Activated T-helper 2 cell treated with anti-CD3 and anti-CD28 coated beads, Interferon-gamma antibody, Interleukin-2, Interleukin-4, amounts not matched to agents 10 μg/mL and 5 μg/mL and 100 μg/mL, durations not matched to agents 14 hours and 24 hours and 36 hours (primary cell): Measurements from ENCODE around the gene ABHD17A. TPM values are rescaled to one million over a fixed set of nuclear protein-coding genes. Genes with fewer than 3 reads are reported as not detected.
"Not testable (repeated sequence)": the region's sequence is repeated elsewhere in the genome, so short reads cannot be mapped to it uniquely, and the experiment has no call there.

ENCODE experiments used
- DNase-seq: peaks from one replicate; pipeline ENCODE4 v3.0.0; 2021; ENCODE audit warnings: low spot score
- H3K27ac Mint-ChIP-seq: one replicate; pipeline ENCODE4 v1.8.0; 2021; ENCODE audit warnings: mixed read lengths
- H3K27me3 Mint-ChIP-seq: one replicate; pipeline ENCODE4 v1.8.0; 2021; ENCODE audit warnings: low read depth, mixed read lengths
- H3K36me3 Mint-ChIP-seq: one replicate; pipeline ENCODE4 v1.8.0; 2021; ENCODE audit warnings: low read depth, mixed read lengths
- H3K4me1 Mint-ChIP-seq: one replicate; pipeline ENCODE4 v1.8.0; 2021; ENCODE audit warnings: low read depth, mixed read lengths
- H3K4me3 Mint-ChIP-seq: one replicate; pipeline ENCODE4 v1.8.0; 2021; ENCODE audit warnings: low read depth, mild to moderate bottlenecking, moderate library complexity, mixed read lengths
- H3K9me3 Mint-ChIP-seq: one replicate; pipeline ENCODE4 v1.8.0; 2021; ENCODE audit warnings: mixed read lengths
- intact Hi-C: fragments of 100-400 bp; cut with micrococcal nuclease; formaldehyde crosslinking; loops from one replicate; pipeline ENCODE4 v1.15.1; 2023
- total RNA-seq: library from RNA; stranded (reverse); gene quantifications from 2 replicates; pipeline ENCODE4 v1.2.3, GENCODE V29; 2022

ABHD17A gene
- total RNA-seq: 100 and 102 TPM in 2 replicates

- Mint-ChIP-seq H3K36me3 (peaks cover 16% of the 10 kb centered on the region), H3K27ac (peak within 1 kb of the TSS; percentile 96), H3K4me1 (peaks cover 27% of the 10 kb centered on the region), H3K4me3 (peak within 1 kb of the TSS; percentile 99)
- not testable (repeated sequence) for H3K9me3 Mint-ChIP-seq, H3K27me3 Mint-ChIP-seq
- intact Hi-C loops: loop anchor here (1.0 kb wide), 1 partner anchor 20 kb away; the partner anchor contains the start of genes ADAT3 and SCAMP4
- peak; percentile 90 for DNase-seq
These were observed at the start of gene ABHD17A for GRCh38 chr19:1885398-1886119. ABHD17A (minus strand) TSS chr19:1885496; CDS start chr19:1881566, 3,930 bp downstream.

- peaks cover 27% of the 10 kb centered on the region for H3K36me3 Mint-ChIP-seq
- intact Hi-C loops: no loop called here
- no peaks in the 10 kb centered on the region for H3K27me3 Mint-ChIP-seq
These were observed 48.6 kb upstream of the ABHD17A start for GRCh38 chr19:1933942-1934341.

GRCh38 chr19:1933244-1933643 lies 47.9 kb upstream of the ABHD17A start:
- intact Hi-C loops: no loop called here
- DNase-seq: no peak
- H3K27me3 Mint-ChIP-seq: no peaks in the 10 kb centered on the region
- H3K27ac Mint-ChIP-seq: no peak overlapping the region
- peaks cover 9% of the 10 kb centered on the region for H3K9me3 Mint-ChIP-seq
- peaks cover 7% of the 10 kb centered on the region for H3K4me1 Mint-ChIP-seq
- H3K4me3 Mint-ChIP-seq: no peak overlapping the region
- H3K36me3 Mint-ChIP-seq: peaks cover 27% of the 10 kb centered on the region

More at GRCh38 chr19:1933942-1934341, 48.6 kb upstream of the ABHD17A start:
- H3K27ac Mint-ChIP-seq: no peak overlapping the region
- peaks cover 7% of the 10 kb centered on the region for H3K4me1 Mint-ChIP-seq
- H3K9me3 Mint-ChIP-seq: peaks cover 9% of the 10 kb centered on the region
- DNase-seq: no peak
- H3K4me3 Mint-ChIP-seq: no peak overlapping the region

- no peak overlapping the region for H3K4me3 Mint-ChIP-seq
- no peak for DNase-seq
- no peaks in the 10 kb centered on the region for H3K27me3 Mint-ChIP-seq
- intact Hi-C loops: no loop called here
- H3K36me3 Mint-ChIP-seq: peaks cover 33% of the 10 kb centered on the region
- peaks cover 9% of the 10 kb centered on the region for H3K9me3 Mint-ChIP-seq
- no peak overlapping the region for H3K27ac Mint-ChIP-seq
- H3K4me1 Mint-ChIP-seq: peaks cover 13% of the 10 kb centered on the region
These were observed 47.1 kb upstream of the ABHD17A start for GRCh38 chr19:1932395-1932794.

GRCh38 chr19:1931445-1931844 lies 46.1 kb upstream of the ABHD17A start:
- H3K4me1 Mint-ChIP-seq: peaks cover 13% of the 10 kb centered on the region
- H3K27ac Mint-ChIP-seq: no peak overlapping the region
- no peaks in the 10 kb centered on the region for H3K27me3 Mint-ChIP-seq
- H3K9me3 Mint-ChIP-seq: peaks cover 9% of the 10 kb centered on the region
- H3K36me3 Mint-ChIP-seq: peaks cover 29% of the 10 kb centered on the region
- H3K4me3 Mint-ChIP-seq: no peak overlapping the region
- intact Hi-C loops: no loop called here
- DNase-seq: no peak

- Mint-ChIP-seq H3K4me3 (peak overlapping the region; percentile 75), H3K27me3 (no peaks in the 10 kb centered on the region), H3K27ac (no peak overlapping the region), H3K9me3 (peaks cover 9% of the 10 kb centered on the region), H3K36me3 (peaks cover 22% of the 10 kb centered on the region), H3K4me1 (peaks cover 10% of the 10 kb centered on the region)
- intact Hi-C loops: loop anchor here (1.0 kb wide), 1 partner anchor 24 kb away; the partner anchor contains the start of genes ADAT3 and SCAMP4
- DNase-seq: peak; percentile 71
These were observed 43.9 kb upstream of the ABHD17A start for GRCh38 chr19:1929021-1929742.

- Mint-ChIP-seq H3K27ac (no peak overlapping the region), H3K9me3 (no peaks in the 10 kb centered on the region), H3K36me3 (peaks cover 19% of the 10 kb centered on the region), H3K27me3 (no peaks in the 10 kb centered on the region), H3K4me3 (no peak overlapping the region), H3K4me1 (peaks cover 20% of the 10 kb centered on the region)
- DNase-seq: no peak
- intact Hi-C loops: no loop called here
These were observed 40.2 kb upstream of the ABHD17A start for GRCh38 chr19:1925544-1925943.

- no peaks in the 10 kb centered on the region for H3K27me3 Mint-ChIP-seq
- no peak overlapping the region for H3K27ac Mint-ChIP-seq
- no peak for DNase-seq
- H3K9me3 Mint-ChIP-seq: no peaks in the 10 kb centered on the region
- peaks cover 19% of the 10 kb centered on the region for H3K4me1 Mint-ChIP-seq
- peaks cover 19% of the 10 kb centered on the region for H3K36me3 Mint-ChIP-seq
- no peak overlapping the region for H3K4me3 Mint-ChIP-seq
- intact Hi-C loops: no loop called here
These were observed 39.1 kb upstream of the ABHD17A start for GRCh38 chr19:1924320-1924961.

- Mint-ChIP-seq H3K4me1 (peaks cover 18% of the 10 kb centered on the region), H3K36me3 (peaks cover 19% of the 10 kb centered on the region), H3K27me3 (no peaks in the 10 kb centered on the region), H3K4me3 (no peak overlapping the region), H3K9me3 (no peaks in the 10 kb centered on the region), H3K27ac (peak overlapping the region; percentile 33)
- DNase-seq: peak; percentile 43
- intact Hi-C loops: no loop called here
These were observed 38.0 kb upstream of the ABHD17A start for GRCh38 chr19:1923319-1923718.

GRCh38 chr19:1922803-1923202 lies 37.5 kb upstream of the ABHD17A start:
- H3K36me3 Mint-ChIP-seq: peaks cover 16% of the 10 kb centered on the region
- H3K27me3 Mint-ChIP-seq: no peaks in the 10 kb centered on the region
- H3K4me1 Mint-ChIP-seq: peaks cover 15% of the 10 kb centered on the region
- no peak for DNase-seq
- no peak overlapping the region for H3K4me3 Mint-ChIP-seq
- no peaks in the 10 kb centered on the region for H3K9me3 Mint-ChIP-seq
- H3K27ac Mint-ChIP-seq: peak overlapping the region; percentile 12
- intact Hi-C loops: no loop called here

- no peak for DNase-seq
- Mint-ChIP-seq H3K4me1 (peaks cover 12% of the 10 kb centered on the region), H3K27ac (no peak overlapping the region), H3K4me3 (no peak overlapping the region), H3K27me3 (no peaks in the 10 kb centered on the region), H3K36me3 (peaks cover 13% of the 10 kb centered on the region), H3K9me3 (no peaks in the 10 kb centered on the region)
- intact Hi-C loops: no loop called here
These were observed 36.5 kb upstream of the ABHD17A start for GRCh38 chr19:1921825-1922224.

GRCh38 chr19:1921326-1921725 lies 36.0 kb upstream of the ABHD17A start:
- Mint-ChIP-seq H3K27me3 (no peaks in the 10 kb centered on the region), H3K27ac (no peak overlapping the region), H3K36me3 (peaks cover 13% of the 10 kb centered on the region), H3K9me3 (no peaks in the 10 kb centered on the region), H3K4me1 (peaks cover 12% of the 10 kb centered on the region), H3K4me3 (no peak overlapping the region)
- intact Hi-C loops: no loop called here
- DNase-seq: no peak

- H3K27ac Mint-ChIP-seq: no peak overlapping the region
- H3K36me3 Mint-ChIP-seq: peaks cover 13% of the 10 kb centered on the region
- peaks cover 12% of the 10 kb centered on the region for H3K4me1 Mint-ChIP-seq
- intact Hi-C loops: no loop called here
- no peak for DNase-seq
- no peaks in the 10 kb centered on the region for H3K27me3 Mint-ChIP-seq
- no peak overlapping the region for H3K4me3 Mint-ChIP-seq
- H3K9me3 Mint-ChIP-seq: no peaks in the 10 kb centered on the region
These were observed 35.3 kb upstream of the ABHD17A start for GRCh38 chr19:1920644-1921043.
